ENCODE measurements around the gene C9orf40. TPM values are rescaled to one million over a fixed set of nuclear protein-coding genes. Genes with fewer than 3 reads are reported as not detected.

Gene C9orf40
- total RNA-seq, 6 experiments from 2014 or later: 1.6 to 4.0 (median 3.0) TPM

DNA sequence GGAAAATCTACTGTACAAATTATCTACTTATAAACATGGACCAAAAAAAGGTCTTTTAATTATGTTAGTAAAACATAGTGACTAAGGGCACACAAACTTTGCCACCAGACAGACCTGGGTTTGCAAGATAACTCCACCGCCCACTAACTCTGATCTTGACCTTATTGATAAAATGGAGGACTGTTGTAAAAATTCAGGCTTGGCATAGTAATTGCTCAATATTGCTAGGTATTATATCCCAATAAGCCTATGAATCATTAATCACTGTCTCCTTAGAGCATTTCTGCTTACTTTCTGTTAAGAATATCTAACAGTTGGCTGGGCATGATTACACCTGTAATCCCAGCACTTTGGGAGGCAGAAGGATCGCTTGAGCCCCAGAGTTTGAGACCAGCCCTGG is 3.8 kb downstream of the C9orf40 start:
- ATAC-seq: no peak
- 76% methylated on average over 2 of the region's 2 CpGs for WGBS (ENCODE audit: insufficient coverage, low coverage, low lambda C conversion rate, missing lambda C conversion rate)
- no peaks in the 10 kb centered on the region for H3K36me3 ChIP-seq
- no peak for TF ChIP-seq POLR2A (IDR thresholded peaks at IDR 0.05)
- TF ChIP-seq, protein P1, sequence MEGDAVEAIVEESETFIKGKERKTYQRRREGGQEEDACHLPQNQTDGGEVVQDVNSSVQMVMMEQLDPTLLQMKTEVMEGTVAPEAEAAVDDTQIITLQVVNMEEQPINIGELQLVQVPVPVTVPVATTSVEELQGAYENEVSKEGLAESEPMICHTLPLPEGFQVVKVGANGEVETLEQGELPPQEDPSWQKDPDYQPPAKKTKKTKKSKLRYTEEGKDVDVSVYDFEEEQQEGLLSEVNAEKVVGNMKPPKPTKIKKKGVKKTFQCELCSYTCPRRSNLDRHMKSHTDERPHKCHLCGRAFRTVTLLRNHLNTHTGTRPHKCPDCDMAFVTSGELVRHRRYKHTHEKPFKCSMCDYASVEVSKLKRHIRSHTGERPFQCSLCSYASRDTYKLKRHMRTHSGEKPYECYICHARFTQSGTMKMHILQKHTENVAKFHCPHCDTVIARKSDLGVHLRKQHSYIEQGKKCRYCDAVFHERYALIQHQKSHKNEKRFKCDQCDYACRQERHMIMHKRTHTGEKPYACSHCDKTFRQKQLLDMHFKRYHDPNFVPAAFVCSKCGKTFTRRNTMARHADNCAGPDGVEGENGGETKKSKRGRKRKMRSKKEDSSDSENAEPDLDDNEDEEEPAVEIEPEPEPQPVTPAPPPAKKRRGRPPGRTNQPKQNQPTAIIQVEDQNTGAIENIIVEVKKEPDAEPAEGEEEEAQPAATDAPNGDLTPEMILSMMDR (IDR thresholded peaks at IDR 0.05): no peak
- no peak overlapping the region for H3K27ac ChIP-seq
- no peak for DNase-seq
- H3K4me3 ChIP-seq: no peak overlapping the region
- no peaks in the 10 kb centered on the region for H3K27me3 ChIP-seq
- intact Hi-C loops (cut with DNase I): no loop called here
- no peaks in the 10 kb centered on the region for H3K9me3 ChIP-seq
- H3K4me1 ChIP-seq: no peaks in the 10 kb centered on the region

DNA sequence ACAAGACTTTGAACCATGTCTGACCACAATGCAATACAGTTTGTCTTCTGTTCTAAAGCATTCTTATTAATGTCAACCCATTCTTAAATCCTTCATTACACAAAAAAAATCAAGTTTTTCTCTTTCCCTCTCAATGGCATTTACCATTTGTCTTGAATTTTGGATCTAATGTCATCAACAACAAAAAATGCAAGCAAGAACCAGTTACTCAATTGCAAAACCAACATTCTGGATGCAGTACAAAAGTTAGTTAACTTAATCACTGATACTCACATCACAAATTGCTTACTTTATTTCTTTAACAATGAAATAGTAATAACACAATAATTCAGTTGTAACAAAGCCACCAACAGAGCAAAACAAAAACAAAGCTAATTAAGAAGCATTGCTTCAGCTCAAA is 6.0 kb downstream of the C9orf40 start:
- no peak for TF ChIP-seq POLR2A (IDR thresholded peaks at IDR 0.05)
- TF ChIP-seq, protein P1 (IDR thresholded peaks at IDR 0.05): no peak

DNA sequence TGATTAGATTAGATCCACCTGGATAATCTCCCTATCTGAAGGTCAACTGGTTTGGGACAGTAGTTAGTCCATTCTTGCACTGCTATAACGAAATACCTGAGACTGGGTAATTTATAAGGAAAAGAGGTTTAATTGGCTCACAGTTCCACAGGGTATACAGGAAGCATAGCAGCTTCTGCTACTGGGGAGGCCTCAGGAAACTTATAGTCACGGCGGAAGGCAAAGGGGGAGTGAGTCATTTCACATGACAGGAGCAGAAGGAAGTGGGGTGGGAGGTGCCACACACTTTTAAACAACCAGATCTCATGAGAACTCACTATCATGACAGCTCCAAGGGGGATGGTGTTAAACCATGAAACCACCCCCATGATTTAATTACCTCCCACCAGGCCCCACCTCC is 9.9 kb downstream of the C9orf40 start:
- ATAC-seq: no peak
- H3K4me1 ChIP-seq: no peaks in the 10 kb centered on the region
- H3K4me3 ChIP-seq: no peak overlapping the region
- no peaks in the 10 kb centered on the region for H3K9me3 ChIP-seq
- TF ChIP-seq POLR2A (IDR thresholded peaks at IDR 0.05): no peak
- TF ChIP-seq, protein P1 (IDR thresholded peaks at IDR 0.05): no peak
- no peaks in the 10 kb centered on the region for H3K36me3 ChIP-seq
- H3K27me3 ChIP-seq: no peaks in the 10 kb centered on the region
- 88% methylated on average over 3 of the region's 3 CpGs for WGBS (ENCODE audit: insufficient coverage, low coverage, low lambda C conversion rate, missing lambda C conversion rate)
- no peak for DNase-seq
- intact Hi-C loops (cut with DNase I): no loop called here
- H3K27ac ChIP-seq: no peak overlapping the region

More for the DNA sequence above, 6.0 kb downstream of the C9orf40 start:
- Histone ChIP-seq H3K4me3 (no peak overlapping the region), H3K9me3 (no peaks in the 10 kb centered on the region), H3K27ac (no peak overlapping the region), H3K27me3 (no peaks in the 10 kb centered on the region), H3K4me1 (no peaks in the 10 kb centered on the region), H3K36me3 (no peaks in the 10 kb centered on the region)
- DNase-seq (no peak), ATAC-seq (no peak)
- intact Hi-C loops (cut with DNase I): no loop called here

DNA sequence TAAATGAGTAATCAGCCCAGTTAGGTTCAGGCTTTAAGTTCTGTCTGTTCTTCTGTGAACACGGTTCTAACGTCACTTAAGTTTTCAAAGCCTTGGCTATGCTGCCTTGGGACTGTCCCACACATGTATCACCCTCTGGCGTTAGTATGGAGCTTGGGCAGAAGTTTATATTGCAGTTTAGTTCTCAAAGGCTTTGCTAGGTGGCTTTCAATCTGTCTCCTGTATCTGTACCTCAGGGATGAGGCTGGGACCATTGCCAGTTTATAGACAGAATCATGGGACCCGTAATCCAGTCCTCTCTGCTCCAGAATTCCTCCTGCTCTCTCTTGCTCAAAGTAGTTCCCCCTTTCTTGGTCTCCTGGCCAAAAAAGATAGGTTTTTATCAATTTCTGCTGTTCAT is 12.1 kb downstream of the C9orf40 start:
- intact Hi-C loops (cut with DNase I): no loop called here
- Histone ChIP-seq H3K27me3 (no peaks in the 10 kb centered on the region), H3K36me3 (no peaks in the 10 kb centered on the region), H3K4me3 (no peak overlapping the region), H3K4me1 (no peaks in the 10 kb centered on the region), H3K27ac (no peak overlapping the region), H3K9me3 (no peaks in the 10 kb centered on the region)
- DNase-seq (peak in 1 of 3 donors; percentile 56), ATAC-seq (peak; percentile 18 to 99 (median 98))
- WGBS (ENCODE audit: insufficient coverage, low coverage, low lambda C conversion rate, missing lambda C conversion rate): 34% methylated on average over 4 of the region's 4 CpGs
- no peak for TF ChIP-seq POLR2A (IDR thresholded peaks at IDR 0.05)
- TF ChIP-seq, protein P1 (IDR thresholded peaks at IDR 0.05): peak in 3 of 4 donors; percentile 32 to 42 (median 38)

DNA sequence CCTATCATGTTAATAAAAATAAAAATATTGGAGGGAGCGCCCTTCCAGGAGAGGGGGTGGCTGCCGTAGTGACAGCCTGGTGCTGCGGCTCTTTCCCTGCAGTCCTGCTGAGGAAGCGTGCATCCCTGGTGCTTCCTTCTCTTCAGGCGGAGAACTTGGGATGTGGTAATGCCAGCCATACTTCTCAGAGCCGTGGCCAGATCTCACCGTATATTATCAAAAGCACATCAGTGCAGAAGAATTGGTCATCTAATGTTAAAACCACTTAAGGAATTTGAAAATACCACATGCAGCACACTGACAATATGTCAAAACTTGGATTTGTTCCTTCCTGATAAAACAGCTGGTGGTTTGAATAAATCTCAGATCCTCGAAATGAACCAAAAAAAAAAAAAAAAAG is 17.7 kb downstream of the C9orf40 start:
- no peak overlapping the region for H3K4me3 ChIP-seq
- WGBS (ENCODE audit: insufficient coverage, low coverage, low lambda C conversion rate, missing lambda C conversion rate): 70% methylated on average over 4 of the region's 8 CpGs
- H3K36me3 ChIP-seq: no peaks in the 10 kb centered on the region
- no peak overlapping the region for H3K27ac ChIP-seq
- peaks cover 0 to 6% (median 0%) of the 10 kb centered on the region in 4 donors for H3K9me3 ChIP-seq
- no peaks in the 10 kb centered on the region for H3K4me1 ChIP-seq
- no peaks in the 10 kb centered on the region for H3K27me3 ChIP-seq
- TF ChIP-seq, protein P1 (IDR thresholded peaks at IDR 0.05): no peak
- no peak for TF ChIP-seq POLR2A (IDR thresholded peaks at IDR 0.05)
- DNase-seq (no peak), ATAC-seq (no peak)
- intact Hi-C loops (cut with DNase I): no loop called here
